ENCODE measurements around the gene CFAP77.

DNA sequence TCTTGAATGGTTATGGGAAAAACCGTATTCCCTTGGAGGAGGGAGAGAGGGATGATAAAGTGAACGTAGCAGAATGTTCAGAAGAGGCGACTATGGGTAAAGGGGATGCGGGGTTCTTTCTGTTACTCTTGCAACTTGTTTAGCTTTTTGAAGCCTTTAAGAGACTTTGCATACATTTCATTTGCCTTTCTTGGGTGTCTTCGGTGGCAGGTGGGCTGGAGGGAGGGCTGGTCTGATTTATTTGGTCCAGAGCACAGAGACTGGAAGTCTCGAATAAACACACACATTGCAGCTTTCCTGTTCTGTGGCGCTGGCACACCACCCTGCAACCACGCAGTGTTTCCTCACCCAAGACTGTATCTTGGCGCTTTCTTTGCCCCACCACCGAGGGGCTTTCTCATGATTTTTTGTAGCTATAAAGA is 26.5 kb upstream of the CFAP77 start:
- TF ChIP-seq TCF4 (CRISPR knock-in tag; IDR thresholded peaks at IDR 0.05; ENCODE audit: borderline replicate concordance) = no peak
- TF ChIP-seq ZFP3 (CRISPR knock-in tag; IDR thresholded peaks at IDR 0.05) = no peak
- no peak for TF ChIP-seq RARB (CRISPR knock-in tag; IDR thresholded peaks at IDR 0.05)
- no peak for TF ChIP-seq ZNF565 (CRISPR knock-in tag; conservative IDR thresholded peaks at IDR 0.05; ENCODE audit: low read depth)
- no peak for TF ChIP-seq ESRRG (CRISPR knock-in tag; IDR thresholded peaks at IDR 0.05)
- no peak for TF ChIP-seq ISL1 (CRISPR knock-in tag; IDR thresholded peaks at IDR 0.05)
- TF ChIP-seq, protein P1, sequence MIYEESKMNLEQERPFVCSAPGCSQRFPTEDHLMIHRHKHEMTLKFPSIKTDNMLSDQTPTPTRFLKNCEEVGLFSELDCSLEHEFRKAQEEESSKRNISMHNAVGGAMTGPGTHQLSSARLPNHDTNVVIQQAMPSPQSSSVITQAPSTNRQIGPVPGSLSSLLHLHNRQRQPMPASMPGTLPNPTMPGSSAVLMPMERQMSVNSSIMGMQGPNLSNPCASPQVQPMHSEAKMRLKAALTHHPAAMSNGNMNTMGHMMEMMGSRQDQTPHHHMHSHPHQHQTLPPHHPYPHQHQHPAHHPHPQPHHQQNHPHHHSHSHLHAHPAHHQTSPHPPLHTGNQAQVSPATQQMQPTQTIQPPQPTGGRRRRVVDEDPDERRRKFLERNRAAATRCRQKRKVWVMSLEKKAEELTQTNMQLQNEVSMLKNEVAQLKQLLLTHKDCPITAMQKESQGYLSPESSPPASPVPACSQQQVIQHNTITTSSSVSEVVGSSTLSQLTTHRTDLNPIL (CRISPR knock-in tag; IDR thresholded peaks at IDR 0.05; ENCODE audit: low read depth) = no peak
- TF ChIP-seq ZFP30 (CRISPR knock-in tag; IDR thresholded peaks at IDR 0.05) = no peak
- no peak for TF ChIP-seq ZNF8 (CRISPR knock-in tag; IDR thresholded peaks at IDR 0.05)
- TF ChIP-seq, protein P2, sequence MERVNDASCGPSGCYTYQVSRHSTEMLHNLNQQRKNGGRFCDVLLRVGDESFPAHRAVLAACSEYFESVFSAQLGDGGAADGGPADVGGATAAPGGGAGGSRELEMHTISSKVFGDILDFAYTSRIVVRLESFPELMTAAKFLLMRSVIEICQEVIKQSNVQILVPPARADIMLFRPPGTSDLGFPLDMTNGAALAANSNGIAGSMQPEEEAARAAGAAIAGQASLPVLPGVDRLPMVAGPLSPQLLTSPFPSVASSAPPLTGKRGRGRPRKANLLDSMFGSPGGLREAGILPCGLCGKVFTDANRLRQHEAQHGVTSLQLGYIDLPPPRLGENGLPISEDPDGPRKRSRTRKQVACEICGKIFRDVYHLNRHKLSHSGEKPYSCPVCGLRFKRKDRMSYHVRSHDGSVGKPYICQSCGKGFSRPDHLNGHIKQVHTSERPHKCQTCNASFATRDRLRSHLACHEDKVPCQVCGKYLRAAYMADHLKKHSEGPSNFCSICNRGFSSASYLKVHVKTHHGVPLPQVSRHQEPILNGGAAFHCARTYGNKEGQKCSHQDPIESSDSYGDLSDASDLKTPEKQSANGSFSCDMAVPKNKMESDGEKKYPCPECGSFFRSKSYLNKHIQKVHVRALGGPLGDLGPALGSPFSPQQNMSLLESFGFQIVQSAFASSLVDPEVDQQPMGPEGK (CRISPR knock-in tag; IDR thresholded peaks at IDR 0.05; ENCODE audit: borderline replicate concordance) = no peak
- TF ChIP-seq, protein P3, sequence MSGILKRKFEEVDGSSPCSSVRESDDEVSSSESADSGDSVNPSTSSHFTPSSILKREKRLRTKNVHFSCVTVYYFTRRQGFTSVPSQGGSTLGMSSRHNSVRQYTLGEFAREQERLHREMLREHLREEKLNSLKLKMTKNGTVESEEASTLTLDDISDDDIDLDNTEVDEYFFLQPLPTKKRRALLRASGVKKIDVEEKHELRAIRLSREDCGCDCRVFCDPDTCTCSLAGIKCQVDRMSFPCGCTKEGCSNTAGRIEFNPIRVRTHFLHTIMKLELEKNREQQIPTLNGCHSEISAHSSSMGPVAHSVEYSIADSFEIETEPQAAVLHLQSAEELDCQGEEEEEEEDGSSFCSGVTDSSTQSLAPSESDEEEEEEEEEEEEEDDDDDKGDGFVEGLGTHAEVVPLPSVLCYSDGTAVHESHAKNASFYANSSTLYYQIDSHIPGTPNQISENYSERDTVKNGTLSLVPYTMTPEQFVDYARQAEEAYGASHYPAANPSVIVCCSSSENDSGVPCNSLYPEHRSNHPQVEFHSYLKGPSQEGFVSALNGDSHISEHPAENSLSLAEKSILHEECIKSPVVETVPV (CRISPR knock-in tag; IDR thresholded peaks at IDR 0.05) = no peak
- TF ChIP-seq, protein P4, sequence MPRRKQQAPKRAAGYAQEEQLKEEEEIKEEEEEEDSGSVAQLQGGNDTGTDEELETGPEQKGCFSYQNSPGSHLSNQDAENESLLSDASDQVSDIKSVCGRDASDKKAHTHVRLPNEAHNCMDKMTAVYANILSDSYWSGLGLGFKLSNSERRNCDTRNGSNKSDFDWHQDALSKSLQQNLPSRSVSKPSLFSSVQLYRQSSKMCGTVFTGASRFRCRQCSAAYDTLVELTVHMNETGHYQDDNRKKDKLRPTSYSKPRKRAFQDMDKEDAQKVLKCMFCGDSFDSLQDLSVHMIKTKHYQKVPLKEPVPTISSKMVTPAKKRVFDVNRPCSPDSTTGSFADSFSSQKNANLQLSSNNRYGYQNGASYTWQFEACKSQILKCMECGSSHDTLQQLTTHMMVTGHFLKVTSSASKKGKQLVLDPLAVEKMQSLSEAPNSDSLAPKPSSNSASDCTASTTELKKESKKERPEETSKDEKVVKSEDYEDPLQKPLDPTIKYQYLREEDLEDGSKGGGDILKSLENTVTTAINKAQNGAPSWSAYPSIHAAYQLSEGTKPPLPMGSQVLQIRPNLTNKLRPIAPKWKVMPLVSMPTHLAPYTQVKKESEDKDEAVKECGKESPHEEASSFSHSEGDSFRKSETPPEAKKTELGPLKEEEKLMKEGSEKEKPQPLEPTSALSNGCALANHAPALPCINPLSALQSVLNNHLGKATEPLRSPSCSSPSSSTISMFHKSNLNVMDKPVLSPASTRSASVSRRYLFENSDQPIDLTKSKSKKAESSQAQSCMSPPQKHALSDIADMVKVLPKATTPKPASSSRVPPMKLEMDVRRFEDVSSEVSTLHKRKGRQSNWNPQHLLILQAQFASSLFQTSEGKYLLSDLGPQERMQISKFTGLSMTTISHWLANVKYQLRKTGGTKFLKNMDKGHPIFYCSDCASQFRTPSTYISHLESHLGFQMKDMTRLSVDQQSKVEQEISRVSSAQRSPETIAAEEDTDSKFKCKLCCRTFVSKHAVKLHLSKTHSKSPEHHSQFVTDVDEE (CRISPR knock-in tag; IDR thresholded peaks at IDR 0.05) = no peak
- TF ChIP-seq ARNTL (CRISPR knock-in tag; IDR thresholded peaks at IDR 0.05; ENCODE audit: borderline replicate concordance, low read depth) = no peak

Data from SK-N-SH treated with all-trans-retinoic acid at 6 μM for 48 hours (cell line).